ENCODE measurements around the gene EFTUD2.

DNA sequence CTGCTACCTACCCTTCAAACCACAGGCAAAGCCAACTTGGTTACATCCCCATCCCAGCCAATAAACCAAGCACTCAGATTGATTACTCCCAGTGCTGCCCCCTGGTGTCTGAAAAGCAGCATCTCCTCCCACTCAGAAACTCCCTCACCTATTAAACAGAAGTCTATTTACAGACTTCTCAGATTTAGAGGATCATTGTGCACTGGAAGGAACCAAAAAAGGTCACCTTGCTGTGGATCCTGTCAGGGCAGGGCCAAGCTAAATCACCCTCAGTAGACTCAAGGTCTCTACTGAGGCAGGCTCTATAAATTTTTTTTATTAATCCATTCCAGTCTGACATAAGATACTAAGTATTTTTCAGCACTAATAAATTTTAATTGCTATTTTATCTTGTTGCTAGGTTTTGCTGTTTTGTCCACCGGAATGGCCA is 34.0 kb downstream of the EFTUD2 start:
- TF ChIP-seq, protein P1, sequence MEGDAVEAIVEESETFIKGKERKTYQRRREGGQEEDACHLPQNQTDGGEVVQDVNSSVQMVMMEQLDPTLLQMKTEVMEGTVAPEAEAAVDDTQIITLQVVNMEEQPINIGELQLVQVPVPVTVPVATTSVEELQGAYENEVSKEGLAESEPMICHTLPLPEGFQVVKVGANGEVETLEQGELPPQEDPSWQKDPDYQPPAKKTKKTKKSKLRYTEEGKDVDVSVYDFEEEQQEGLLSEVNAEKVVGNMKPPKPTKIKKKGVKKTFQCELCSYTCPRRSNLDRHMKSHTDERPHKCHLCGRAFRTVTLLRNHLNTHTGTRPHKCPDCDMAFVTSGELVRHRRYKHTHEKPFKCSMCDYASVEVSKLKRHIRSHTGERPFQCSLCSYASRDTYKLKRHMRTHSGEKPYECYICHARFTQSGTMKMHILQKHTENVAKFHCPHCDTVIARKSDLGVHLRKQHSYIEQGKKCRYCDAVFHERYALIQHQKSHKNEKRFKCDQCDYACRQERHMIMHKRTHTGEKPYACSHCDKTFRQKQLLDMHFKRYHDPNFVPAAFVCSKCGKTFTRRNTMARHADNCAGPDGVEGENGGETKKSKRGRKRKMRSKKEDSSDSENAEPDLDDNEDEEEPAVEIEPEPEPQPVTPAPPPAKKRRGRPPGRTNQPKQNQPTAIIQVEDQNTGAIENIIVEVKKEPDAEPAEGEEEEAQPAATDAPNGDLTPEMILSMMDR (IDR thresholded peaks at IDR 0.05; ENCODE audit: poor library complexity) = peak; percentile 92
- TF ChIP-seq EZH2 (IDR thresholded peaks at IDR 0.05; ENCODE audit: borderline replicate concordance) (no peak), EZH2phosphoT487 (IDR thresholded peaks at IDR 0.05; ENCODE audit: low read depth, severe bottlenecking, unreplicated experiment) (no peak)

All from hepatocyte (in vitro differentiated cells).